ENCODE data around the gene UBL4B.

GRCh38 chr1:110062612-110063011, 49.6 kb upstream of the UBL4B start:
- TF ChIP-seq POLR2A (IDR thresholded peaks at IDR 0.05) (no peak), CTCF (IDR thresholded peaks at IDR 0.05) (no peak)

All from uterus (tissue), 2 donors.